Gastrocnemius medialis (tissue), 4 donors: Measurements from ENCODE around the gene PSMD11. TPM values are rescaled to one million over a fixed set of nuclear protein-coding genes. Genes with fewer than 3 reads are reported as not detected.
"Not testable (repeated sequence)": the region's sequence is repeated elsewhere in the genome, so short reads cannot be mapped to it uniquely, and the experiment has no call there.

Experiments used
- ATAC-seq, 2 donors: fragments of 150-250 bp; one replicate each; pipeline ENCODE4 v1.9.1; 2016
- DNase-seq, 2 donors: peaks; one replicate each; pipeline ENCODE4 v3.0.0-alpha.2; 2019
- H3K27ac ChIP-seq, 4 donors: fragments of 200-600 bp; sonication (generic); 1 replicate in 1 of 4; 2 replicates in 3 of 4; pipeline ENCODE4 v1.5.1; 2016 to 2018; ENCODE audit warnings: mild to moderate bottlenecking in 2 of 4, moderate library complexity in 1 of 4
- H3K27me3 ChIP-seq, 3 donors: fragments of 200-600 bp; sonication (generic) in 2 of 3; 1 replicate in 1 of 3; 2 replicates in 2 of 3; pipeline versions ENCODE4 v1.5.1 to v1.6.0; 2016 to 2019; ENCODE audit warnings: mild to moderate bottlenecking in 1 of 3, moderate library complexity in 1 of 3
- H3K36me3 ChIP-seq, 2 donors: fragments of 200-600 bp; sonication (generic) in 1 of 2; one replicate each; pipeline ENCODE4 v1.5.1; 2017 to 2018
- H3K4me1 ChIP-seq, 2 donors: fragments of 200-600 bp; sonication (generic) in 1 of 2; one replicate each; pipeline ENCODE4 v1.5.1; 2016 to 2017; ENCODE audit warnings: mild to moderate bottlenecking in 2 of 2
- H3K4me3 ChIP-seq, 4 donors: fragments of 200-600 bp; sonication (generic) in 3 of 4; 1 replicate in 1 of 4; 2 replicates in 3 of 4; pipeline ENCODE4 v1.5.1; 2016 to 2019; ENCODE audit warnings: mild to moderate bottlenecking in 2 of 4
- H3K9me3 ChIP-seq, 3 donors: fragments of 200-600 bp; sonication (generic) in 2 of 3; 1 replicate in 1 of 3; 2 replicates in 2 of 3; pipeline ENCODE4 v1.5.1; 2016 to 2019
- CTCF ChIP-seq, 5 experiments: fragments of 450-650 bp in 3 of 5; fragments of 200-600 bp in 2 of 5; sonication (generic) in 2 of 5; IDR thresholded peaks in 4 of 5; conservative IDR thresholded peaks in 1 of 5; 1 replicate in 4 of 5; 2 replicates in 1 of 5; pipeline ENCODE4 v1.5.1; 2016 to 2019; ENCODE audit warnings: antibody characterized with exemption in 5 of 5, mild to moderate bottlenecking in 3 of 5, moderate library complexity in 3 of 5
- POLR2A ChIP-seq, 2 donors: fragments of 450-650 bp; IDR thresholded peaks; one replicate each; pipeline ENCODE4 v1.6.1; 2017; ENCODE audit warnings: antibody characterized with exemption in 2 of 2, mild to moderate bottlenecking in 2 of 2, moderate library complexity in 2 of 2
- in situ Hi-C, 4 donors: fragments of 200-750 bp; cut with MboI; loops; one replicate each; pipeline versions ENCODE4 v1.15.0 to v1.8.0; 2017; ENCODE audit warnings: low sequenced_read_pairs in 4 of 4
- intact Hi-C: fragments of 100-400 bp; cut with DNase I; formaldehyde crosslinking; loops from one replicate; pipeline ENCODE4 v1.15.1; 2023; ENCODE audit warnings: low total_unique reads
- total RNA-seq, 4 donors: library from RNA; depleted of rRNA; stranded (reverse); fragments of >200 nt; gene quantifications; one replicate each; pipeline versions ENCODE4 v1.1.0 to v1.2.3, GENCODE V29; 2016

Gene PSMD11
- total RNA-seq, 4 donors from 2014 or later = 81.7 to 215 (median 191) TPM

- in situ Hi-C loops (no loop called here), intact Hi-C loops (loop anchor here (2.0 to 5.0 kb wide), 3 partner anchors 17 to 103 kb away; partner anchors contain the start of gene C17orf75)
- peak overlapping the region; percentile 90 to 99 (median 98) for H3K27ac ChIP-seq
- H3K27me3 ChIP-seq = no peaks in the 10 kb centered on the region
- H3K4me1 ChIP-seq = peaks cover 32 to 41% of the 10 kb centered on the region in 2 donors
- H3K4me3 ChIP-seq = peak overlapping the region; percentile 89 to 100 (median 92)
- DNase-seq (no peak), ATAC-seq (no peak)
- TF ChIP-seq CTCF (IDR thresholded peaks at IDR 0.05 in 4 of 5, conservative IDR thresholded peaks at IDR 0.05 in 1 of 5) (no peak), POLR2A (IDR thresholded peaks at IDR 0.05) (no peak)
- peaks cover 0 to 38% of the 10 kb centered on the region in 2 donors for H3K36me3 ChIP-seq
- no peaks in the 10 kb centered on the region for H3K9me3 ChIP-seq
These were observed 1.2 kb downstream of the PSMD11 start for GRCh38 chr17:32445497-32445896.

- Histone ChIP-seq H3K4me3 (peak overlapping the region; percentile 89 to 100 (median 92)), H3K27ac (peak overlapping the region; percentile 90 to 99 (median 98)), H3K9me3 (no peaks in the 10 kb centered on the region), H3K36me3 (peaks cover 0 to 42% of the 10 kb centered on the region in 2 donors), H3K27me3 (no peaks in the 10 kb centered on the region), H3K4me1 (peaks cover 32 to 44% of the 10 kb centered on the region in 2 donors)
- DNase-seq (no peak), ATAC-seq (no peak)
- no peak for TF ChIP-seq POLR2A (IDR thresholded peaks at IDR 0.05)
- TF ChIP-seq CTCF (IDR thresholded peaks at IDR 0.05 in 4 of 5, conservative IDR thresholded peaks at IDR 0.05 in 1 of 5) = no peak
- in situ Hi-C loops = no loop called here
- intact Hi-C loops = loop anchor here (2.0 to 5.0 kb wide), 3 partner anchors 17 to 104 kb away; partner anchors contain the start of gene C17orf75
These were observed 1.7 kb downstream of the PSMD11 start for GRCh38 chr17:32445971-32446370.

GRCh38 chr17:32446949-32447348 lies 2.6 kb downstream of the PSMD11 start:
- Histone ChIP-seq H3K4me1 (peaks cover 32 to 46% of the 10 kb centered on the region in 2 donors), H3K27me3 (no peaks in the 10 kb centered on the region), H3K36me3 (peaks cover 0 to 52% of the 10 kb centered on the region in 2 donors), H3K4me3 (peak overlapping the region in 1 of 4 donors; percentile 90), H3K9me3 (no peaks in the 10 kb centered on the region), H3K27ac (peak overlapping the region in 3 of 4 donors; percentile 90 to 98 (median 98))
- ATAC-seq = no peak
- TF ChIP-seq POLR2A (IDR thresholded peaks at IDR 0.05) = no peak
- TF ChIP-seq CTCF (IDR thresholded peaks at IDR 0.05 in 4 of 5, conservative IDR thresholded peaks at IDR 0.05 in 1 of 5) = no peak
- intact Hi-C loops = loop anchor here (5.0 kb wide), 1 partner anchor 105 kb away; the partner anchor contains the start of gene C17orf75
- no peak for DNase-seq
- in situ Hi-C loops = no loop called here

GRCh38 chr17:32449963-32450362 lies 5.7 kb downstream of the PSMD11 start:
- Histone ChIP-seq H3K27me3 (no peaks in the 10 kb centered on the region), H3K4me1 (peaks cover 33 to 41% of the 10 kb centered on the region in 2 donors), H3K4me3 (no peak overlapping the region), H3K9me3 (no peaks in the 10 kb centered on the region), H3K27ac (no peak overlapping the region), H3K36me3 (peaks cover 0 to 82% of the 10 kb centered on the region in 2 donors)
- TF ChIP-seq CTCF (IDR thresholded peaks at IDR 0.05 in 4 of 5, conservative IDR thresholded peaks at IDR 0.05 in 1 of 5) (no peak), POLR2A (IDR thresholded peaks at IDR 0.05) (no peak)
- intact Hi-C loops = loop anchor here (5.0 kb wide), 1 partner anchor 108 kb away; the partner anchor contains the start of gene C17orf75
- in situ Hi-C loops = loop anchor here in 1 of 4 donors (25.0 kb wide), 1 partner anchor 312 kb away; no protein-coding TSS in a partner anchor
- no peak for DNase-seq
- ATAC-seq = no peak

GRCh38 chr17:32450379-32450778 lies 6.1 kb downstream of the PSMD11 start:
- H3K27ac ChIP-seq, H3K27me3 ChIP-seq, H3K9me3 ChIP-seq, ATAC-seq, DNase-seq, intact Hi-C loops, H3K4me3 ChIP-seq: not testable (repeated sequence)
- Histone ChIP-seq H3K4me1 (peaks cover 32 to 41% of the 10 kb centered on the region in 2 donors), H3K36me3 (peaks cover 0 to 86% of the 10 kb centered on the region in 2 donors)
- in situ Hi-C loops = loop anchor here in 1 of 4 donors (25.0 kb wide), 1 partner anchor 312 kb away; no protein-coding TSS in a partner anchor
